HG03045 (cell line): ENCODE measurements around the gene MAN1C1.
"Not testable (repeated sequence)": the region's sequence is repeated elsewhere in the genome, so short reads cannot be mapped to it uniquely, and the experiment has no call there.

Experiments
- ATAC-seq: cut with Tn5 transposase; IDR thresholded peaks from one replicate; pipeline ENCODE4 v1.9.1; 2021; ENCODE audit warnings: mild to moderate bottlenecking, moderate library complexity; ENCODE audit not compliant: unreplicated experiment

MAN1C1 gene

GRCh38 chr1:25694167-25695007 is 77.8 kb downstream of the MAN1C1 start:
- ATAC-seq = no peak

- no peak for ATAC-seq
These were observed 78.6 kb downstream of the MAN1C1 start for GRCh38 chr1:25695090-25695770.

- ATAC-seq = no peak
These were observed 79.2 kb downstream of the MAN1C1 start for GRCh38 chr1:25695771-25696311.

- not testable (repeated sequence) for ATAC-seq
These were observed 80.1 kb downstream of the MAN1C1 start for GRCh38 chr1:25696643-25697042.

- no peak for ATAC-seq
These were observed 81.0 kb downstream of the MAN1C1 start for GRCh38 chr1:25697435-25698217.

- ATAC-seq = no peak
These were observed 81.7 kb downstream of the MAN1C1 start for GRCh38 chr1:25698252-25698651.

GRCh38 chr1:25699059-25699458 is 82.5 kb downstream of the MAN1C1 start:
- not testable (repeated sequence) for ATAC-seq

GRCh38 chr1:25699500-25700143 is 83.0 kb downstream of the MAN1C1 start:
- ATAC-seq = no peak

GRCh38 chr1:25700144-25700523 is 83.5 kb downstream of the MAN1C1 start:
- ATAC-seq = no peak

- ATAC-seq = no peak
These were observed 84.0 kb downstream of the MAN1C1 start for GRCh38 chr1:25700626-25701025.

GRCh38 chr1:25701030-25701785 is 84.6 kb downstream of the MAN1C1 start:
- ATAC-seq = no peak

- ATAC-seq = no peak
These were observed 85.6 kb downstream of the MAN1C1 start for GRCh38 chr1:25702101-25702775.

- ATAC-seq = no peak
These were observed 86.5 kb downstream of the MAN1C1 start for GRCh38 chr1:25703041-25703440.

GRCh38 chr1:25703671-25704266 is 87.2 kb downstream of the MAN1C1 start:
- ATAC-seq = no peak

- no peak for ATAC-seq
These were observed 87.7 kb downstream of the MAN1C1 start for GRCh38 chr1:25704267-25704691.

GRCh38 chr1:25705699-25706098 is 89.1 kb downstream of the MAN1C1 start:
- ATAC-seq = no peak

GRCh38 chr1:25706146-25707089 is 89.8 kb downstream of the MAN1C1 start:
- ATAC-seq = no peak
